Smooth muscle cell (in vitro differentiated cells): ENCODE data around the gene STPG2. TPM values are rescaled to one million over a fixed set of nuclear protein-coding genes. Genes with fewer than 3 reads are reported as not detected.

ENCODE experiments used
- DNase-seq: peaks from one replicate; lab custom pipeline; 2025; ENCODE audit not compliant: unreplicated experiment; lab: John Stamatoyannopoulos, UW
- H2AFZ ChIP-seq: fragments of 200-600 bp; sonication (generic); 2 replicates; pipeline ENCODE4 v1.6.0; 2016; ENCODE audit warnings: antibody characterized with exemption, low read depth, mild to moderate bottlenecking
- H3F3A ChIP-seq: fragments of 200-600 bp; sonication (generic); 2 replicates; pipeline ENCODE4 v1.6.0; 2017; ENCODE audit warnings: antibody characterized with exemption, low read depth
- H3K27ac ChIP-seq: fragments of 200-600 bp; sonication (generic); 2 replicates; pipeline ENCODE4 v1.5.1; 2016; ENCODE audit warnings: low read depth, mild to moderate bottlenecking
- H3K27me3 ChIP-seq: fragments of 200-600 bp; sonication (generic); 2 replicates; pipeline ENCODE4 v1.6.1; 2016; ENCODE audit warnings: low read depth, mild to moderate bottlenecking
- H3K36me3 ChIP-seq: fragments of 200-600 bp; sonication (generic); 2 replicates; pipeline ENCODE4 v1.5.1; 2016; ENCODE audit warnings: low read depth
- H3K4me1 ChIP-seq: fragments of 200-600 bp; sonication (generic); 2 replicates; pipeline ENCODE4 v1.5.1; 2016; ENCODE audit warnings: low read depth
- H3K4me2 ChIP-seq: fragments of 200-600 bp; sonication (generic); 2 replicates; pipeline ENCODE4 v1.6.0; 2016; ENCODE audit warnings: mild to moderate bottlenecking
- H3K4me3 ChIP-seq: fragments of 200-600 bp; sonication (generic); 2 replicates; pipeline ENCODE4 v1.5.1; 2016; ENCODE audit warnings: mild to moderate bottlenecking
- H3K79me2 ChIP-seq: fragments of 200-600 bp; sonication (generic); 2 replicates; pipeline ENCODE4 v1.6.0; 2016; ENCODE audit warnings: low read depth, mild to moderate bottlenecking
- H3K9ac ChIP-seq: fragments of 200-600 bp; sonication (generic); 2 replicates; pipeline ENCODE4 v1.6.0; 2016; ENCODE audit warnings: low read depth
- H3K9me3 ChIP-seq: fragments of 200-600 bp; sonication (generic); replicated peaks from 2 replicates; pipeline ENCODE4 v1.5.1; 2016; ENCODE audit warnings: low read depth
- H4K20me1 ChIP-seq: fragments of 200-600 bp; sonication (generic); 2 replicates; pipeline ENCODE4 v1.6.0; 2016; ENCODE audit warnings: low read depth
- WGBS: methylation state at CpG from one replicate; pipeline ENCODE4 v1.1.7; 2016; ENCODE audit warnings: low lambda C conversion rate; 5-methylcytosine and 5-hydroxymethylcytosine counted together
- polyA plus RNA-seq: library from polyadenylated mRNA; unstranded; fragments of >200 nt; fragmentation: Nextera tagmentation; extraction: Ambion mirVana; gene quantifications from 2 replicates; pipeline ENCODE4 v1.2.1, GENCODE V29; 2016
- total RNA-seq: library from RNA; depleted of rRNA; stranded (reverse); fragments of >200 nt; gene quantifications from 2 replicates; pipeline ENCODE4 v1.2.3, GENCODE V29; 2014
- TF ChIP-seq, protein P1 (sequence below): fragments of 200-600 bp; sonication (generic); IDR thresholded peaks from 2 replicates; pipeline ENCODE4 v1.5.1; 2017; ENCODE audit warnings: borderline replicate concordance, mild to moderate bottlenecking, antibody characterized with exemption; ENCODE audit not compliant: insufficient read depth, poor library complexity, severe bottlenecking

Gene STPG2
- total and polyA plus RNA-seq, 2 experiments from 2014 or later, result 0.09 to 0.31 TPM

DNA sequence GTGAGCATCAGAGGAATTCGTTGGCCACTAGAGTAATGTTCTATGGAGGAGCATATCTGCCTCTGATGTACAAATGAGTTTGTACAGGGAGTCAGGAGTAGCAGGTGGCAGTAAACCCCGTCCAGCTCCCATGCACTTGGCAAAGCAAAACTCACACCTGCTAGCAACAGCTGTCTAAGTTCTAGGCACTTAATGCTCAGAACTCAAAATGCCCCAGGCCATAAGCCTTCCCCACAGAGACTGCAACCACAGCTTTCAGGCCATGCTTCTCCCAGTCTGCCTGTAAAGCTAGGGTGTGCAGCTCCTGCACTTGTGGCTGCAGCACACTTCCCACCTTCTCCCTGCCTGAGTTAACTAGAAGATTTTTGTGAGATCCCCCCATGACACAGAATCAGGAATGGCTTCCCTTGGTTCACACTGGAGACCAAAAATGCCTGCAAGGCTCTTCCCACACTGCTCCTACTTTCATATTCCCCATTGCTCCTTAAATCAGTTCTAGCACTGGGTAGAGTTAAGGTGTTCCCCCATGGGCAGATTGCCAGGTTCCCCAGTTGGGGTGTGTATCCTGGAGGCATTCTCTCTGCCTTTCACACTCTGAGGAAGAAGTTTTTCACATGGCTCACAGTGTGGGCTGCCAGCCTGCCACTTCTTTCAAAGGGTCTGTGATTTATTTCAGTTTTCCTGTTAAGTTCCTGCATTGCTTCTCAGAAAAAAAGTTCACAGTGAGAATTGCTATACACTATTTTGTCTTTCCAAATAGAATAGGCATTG is 189.9 kb downstream of the STPG2 start:
- Histone ChIP-seq H3K9me3 (no peaks in the 10 kb centered on the region), H3K36me3 (no peaks in the 10 kb centered on the region), H3F3A (no peaks in the 10 kb centered on the region), H3K9ac (no peak overlapping the region), H3K4me1 (no peaks in the 10 kb centered on the region), H4K20me1 (no peaks in the 10 kb centered on the region), H3K79me2 (no peaks in the 10 kb centered on the region), H2AFZ (no peak overlapping the region), H3K27ac (no peak overlapping the region), H3K4me3 (no peak overlapping the region), H3K4me2 (no peak overlapping the region), H3K27me3 (no peaks in the 10 kb centered on the region)
- WGBS, result 71% methylated on average over 2 of the region's 2 CpGs
- TF ChIP-seq, protein P1, sequence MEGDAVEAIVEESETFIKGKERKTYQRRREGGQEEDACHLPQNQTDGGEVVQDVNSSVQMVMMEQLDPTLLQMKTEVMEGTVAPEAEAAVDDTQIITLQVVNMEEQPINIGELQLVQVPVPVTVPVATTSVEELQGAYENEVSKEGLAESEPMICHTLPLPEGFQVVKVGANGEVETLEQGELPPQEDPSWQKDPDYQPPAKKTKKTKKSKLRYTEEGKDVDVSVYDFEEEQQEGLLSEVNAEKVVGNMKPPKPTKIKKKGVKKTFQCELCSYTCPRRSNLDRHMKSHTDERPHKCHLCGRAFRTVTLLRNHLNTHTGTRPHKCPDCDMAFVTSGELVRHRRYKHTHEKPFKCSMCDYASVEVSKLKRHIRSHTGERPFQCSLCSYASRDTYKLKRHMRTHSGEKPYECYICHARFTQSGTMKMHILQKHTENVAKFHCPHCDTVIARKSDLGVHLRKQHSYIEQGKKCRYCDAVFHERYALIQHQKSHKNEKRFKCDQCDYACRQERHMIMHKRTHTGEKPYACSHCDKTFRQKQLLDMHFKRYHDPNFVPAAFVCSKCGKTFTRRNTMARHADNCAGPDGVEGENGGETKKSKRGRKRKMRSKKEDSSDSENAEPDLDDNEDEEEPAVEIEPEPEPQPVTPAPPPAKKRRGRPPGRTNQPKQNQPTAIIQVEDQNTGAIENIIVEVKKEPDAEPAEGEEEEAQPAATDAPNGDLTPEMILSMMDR, result no peak
- no peak for DNase-seq

DNA sequence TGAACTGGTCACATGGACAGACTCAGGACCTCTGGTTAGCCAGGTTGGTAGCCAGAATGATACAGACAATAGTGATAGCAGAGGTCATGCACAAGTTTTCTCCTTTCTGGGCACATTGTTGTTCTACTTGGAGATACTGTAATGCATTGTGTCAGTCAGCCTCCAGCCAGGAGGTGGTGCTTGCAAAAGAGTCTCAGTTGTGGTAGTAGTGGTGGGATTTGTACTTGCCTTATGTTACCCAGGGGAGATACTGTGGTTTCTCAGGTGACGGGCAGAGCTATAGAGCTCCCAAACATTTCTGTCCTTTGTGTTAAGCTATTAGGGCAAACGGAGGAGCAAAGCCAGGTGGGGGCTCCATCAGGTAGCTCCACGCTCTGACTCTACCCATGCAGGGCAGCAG is 190.5 kb downstream of the STPG2 start:
- Histone ChIP-seq H3K4me1 (no peaks in the 10 kb centered on the region), H3F3A (no peaks in the 10 kb centered on the region), H3K27me3 (no peaks in the 10 kb centered on the region), H4K20me1 (no peaks in the 10 kb centered on the region), H3K9me3 (no peaks in the 10 kb centered on the region), H3K27ac (no peak overlapping the region), H3K79me2 (no peaks in the 10 kb centered on the region), H3K4me3 (no peak overlapping the region), H2AFZ (no peak overlapping the region), H3K36me3 (no peaks in the 10 kb centered on the region), H3K4me2 (no peak overlapping the region), H3K9ac (no peak overlapping the region)
- DNase-seq, result no peak
- 88% methylated on average over 3 of the region's 3 CpGs for whole genome bisulfite sequencing
- TF ChIP-seq, protein P1, result no peak

DNA sequence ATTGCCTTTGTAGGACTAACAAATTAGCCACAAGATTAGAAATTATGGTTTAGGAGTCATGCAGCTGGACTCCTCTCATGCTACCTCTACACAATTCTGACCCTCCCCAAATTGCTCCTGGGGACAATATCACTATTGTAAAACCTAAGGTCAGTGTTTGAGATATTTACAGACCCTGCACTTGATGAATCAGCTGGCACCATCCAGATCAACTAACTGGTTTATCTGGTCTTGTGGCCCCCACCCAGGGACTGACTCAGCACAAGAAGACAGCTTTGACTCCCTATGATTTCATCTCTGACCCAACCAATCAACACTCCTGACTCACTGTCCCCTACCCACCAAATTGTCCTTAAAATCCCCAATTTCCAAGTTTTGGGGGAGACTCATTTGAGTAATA is 192.4 kb downstream of the STPG2 start:
- Histone ChIP-seq H3K79me2 (no peaks in the 10 kb centered on the region), H3K27me3 (no peaks in the 10 kb centered on the region), H3K27ac (no peak overlapping the region), H3K36me3 (no peaks in the 10 kb centered on the region), H3F3A (no peaks in the 10 kb centered on the region), H3K9ac (no peak overlapping the region), H3K4me3 (no peak overlapping the region), H3K9me3 (no peaks in the 10 kb centered on the region), H4K20me1 (no peaks in the 10 kb centered on the region), H3K4me1 (no peaks in the 10 kb centered on the region), H2AFZ (no peak overlapping the region), H3K4me2 (no peak overlapping the region)
- no peak for DNase-seq
- TF ChIP-seq, protein P1, result no peak

DNA sequence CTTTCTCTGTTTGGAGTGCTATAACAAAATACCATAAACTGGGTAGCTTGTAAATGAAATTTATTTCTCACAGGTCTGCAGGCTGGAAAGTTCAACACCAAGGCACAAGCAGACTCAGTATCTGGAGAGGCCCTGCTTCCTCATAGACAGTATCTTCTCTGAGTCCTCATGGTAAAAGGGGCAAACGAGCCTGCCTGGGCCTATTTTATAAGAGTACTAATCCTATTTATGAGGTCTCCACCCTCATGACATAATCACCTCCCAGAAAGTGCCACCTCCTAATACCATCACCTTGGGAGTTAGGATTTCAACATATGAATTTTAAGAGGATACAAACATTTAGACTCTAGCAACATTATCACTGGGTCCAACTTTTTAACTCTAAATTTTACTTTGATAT is 200.3 kb downstream of the STPG2 start:
- H3K9ac ChIP-seq, result no peak overlapping the region

More for the DNA sequence above, 200.3 kb downstream of the STPG2 start:
- Histone ChIP-seq H3K36me3 (no peaks in the 10 kb centered on the region), H2AFZ (no peak overlapping the region), H4K20me1 (no peaks in the 10 kb centered on the region), H3K27me3 (no peaks in the 10 kb centered on the region), H3F3A (no peaks in the 10 kb centered on the region), H3K79me2 (no peaks in the 10 kb centered on the region), H3K27ac (no peak overlapping the region), H3K9me3 (no peaks in the 10 kb centered on the region), H3K4me1 (no peaks in the 10 kb centered on the region), H3K4me3 (no peak overlapping the region), H3K4me2 (no peak overlapping the region)
- WGBS, result 38% methylated on average over 1 of the region's 1 CpG
- TF ChIP-seq, protein P1, result no peak
- no peak for DNase-seq
